Ovary (tissue), 9 donors: ENCODE measurements around the gene VCX3B. TPM values are rescaled to one million over a fixed set of nuclear protein-coding genes. Genes with fewer than 3 reads are reported as not detected.

ENCODE experiments used
- DNase-seq, 5 donors: peaks; one replicate each; pipeline ENCODE4 v3.0.0-alpha.2; 2019 to 2020
- H3K27ac ChIP-seq, 2 donors: fragments of 200-600 bp; one replicate each; pipeline versions ENCODE4 v1.5.1 to v1.8.0; 2019 to 2022
- H3K27me3 ChIP-seq: fragments of 200-600 bp; one replicate; pipeline ENCODE4 v1.8.0; 2022
- H3K36me3 ChIP-seq: fragments of 200-600 bp; sonication (generic); one replicate; pipeline ENCODE4 v1.5.1; 2019
- H3K4me1 ChIP-seq: one replicate; pipeline ENCODE4 v1.8.1; 2013; ENCODE audit warnings: mild to moderate bottlenecking, moderate library complexity; ENCODE audit not compliant: insufficient read depth
- H3K4me3 ChIP-seq: fragments of 200-600 bp; sonication (generic); one replicate; pipeline ENCODE4 v1.5.1; 2017
- H3K9me3 ChIP-seq, 2 donors: fragments of 200-600 bp in 1 of 2; sonication (generic) in 1 of 2; one replicate each; pipeline versions ENCODE4 v1.5.1 to v1.8.1; 2013 to 2019; ENCODE audit warnings: mild to moderate bottlenecking in 1 of 2, moderate library complexity in 1 of 2
- CTCF ChIP-seq, 3 donors: fragments of 450-650 bp in 2 of 3; fragments of 200-600 bp in 1 of 3; IDR thresholded peaks; one replicate each; pipeline versions ENCODE4 v1.5.1 to v1.8.0; 2016 to 2022; ENCODE audit warnings: antibody characterized with exemption in 3 of 3, mild to moderate bottlenecking in 1 of 3
- EP300 ChIP-seq: sonication (generic); formaldehyde crosslinking; IDR thresholded peaks from one replicate; pipeline ENCODE4 v1.6.1; 2017; ENCODE audit warnings: antibody characterized with exemption
- POLR2A ChIP-seq: fragments of 450-650 bp; IDR thresholded peaks from one replicate; pipeline ENCODE4 v1.6.1; 2017; ENCODE audit warnings: antibody characterized with exemption, mild to moderate bottlenecking, moderate library complexity
- WGBS, 3 donors: extraction: QIAGEN DNeasy Blood & Tissue Kit in 1 of 3; methylation state at CpG; one replicate each; pipeline versions ENCODE4 v1.1.5 to v1.1.7; 2013 to 2017; 5-methylcytosine and 5-hydroxymethylcytosine counted together
- intact Hi-C, 4 donors: fragments of 100-400 bp; cut with DNase I; formaldehyde crosslinking; loops; one replicate each; pipeline versions ENCODE4 v1.11.0 to v1.15.1; 2022 to 2023
- polyA plus RNA-seq, 2 donors: library from polyadenylated mRNA; stranded (reverse); fragments of 200-250 nt in 1 of 2; fragments of 350-450 nt in 1 of 2; fragmentation: Illumina TruSeq in 1 of 2; extraction: RNeasy Lipid Tissue Mini Kit (QIAGEN cat#74804) in 1 of 2; gene quantifications; one replicate each; pipeline ENCODE4 v1.2.3, GENCODE V29; 2013 to 2014
- total RNA-seq, 7 donors: library from RNA; depleted of rRNA in 2 of 7; stranded (reverse); fragments of >200 nt in 2 of 7; fragmentation: NEBNext Ultra II Directional in 3 of 7; extraction: Animal tissue kit (Norgen Biotek cat#: 25700) in 3 of 7; gene quantifications; one replicate each; pipeline versions ENCODE4 v1.1.0 to v1.2.4, GENCODE V29; 2016 to 2023
- donor health status: DM: no; HTN: no; CAD: no; lungs with moderate emphysema.
- donor health status: DM: no; HTN: no; CAD: no.
- donor health status: Bipolar disorder and iron deficiency.
- donor health status: DM: yes; HTN: yes; CAD: no.
- donor health status: DM: no; HTN: no; CAD: no.
- donor health status: DM: yes; HTN: yes; CAD: no.

VCX3B gene
- total and polyA plus RNA-seq, 9 donors: not detected

GRCh38 chrX:8504451-8504850 lies 39.8 kb downstream of the VCX3B start:
- Histone ChIP-seq H3K9me3 (no peaks in the 10 kb centered on the region), H3K4me1 (no peaks in the 10 kb centered on the region), H3K36me3 (no peaks in the 10 kb centered on the region), H3K27ac (no peak overlapping the region), H3K4me3 (no peak overlapping the region), H3K27me3 (no peaks in the 10 kb centered on the region)
- TF ChIP-seq EP300 (no peak), POLR2A (no peak), CTCF (IDR thresholded peaks at IDR 0.05) (no peak)
- DNase-seq: no peak
- WGBS, 3 donors: 62 to 64% (median 62%) methylated on average over 6 of the region's 6 CpGs
- intact Hi-C loops: no loop called here
